ENCODE data around the gene SULF2. TPM values are rescaled to one million over a fixed set of nuclear protein-coding genes. Genes with fewer than 3 reads are reported as not detected.

SULF2 gene
- total and polyA plus RNA-seq, 2 donors (not counting 1 experiment from before 2014, with no cell fraction given): 1.2 to 1.7 TPM

DNA sequence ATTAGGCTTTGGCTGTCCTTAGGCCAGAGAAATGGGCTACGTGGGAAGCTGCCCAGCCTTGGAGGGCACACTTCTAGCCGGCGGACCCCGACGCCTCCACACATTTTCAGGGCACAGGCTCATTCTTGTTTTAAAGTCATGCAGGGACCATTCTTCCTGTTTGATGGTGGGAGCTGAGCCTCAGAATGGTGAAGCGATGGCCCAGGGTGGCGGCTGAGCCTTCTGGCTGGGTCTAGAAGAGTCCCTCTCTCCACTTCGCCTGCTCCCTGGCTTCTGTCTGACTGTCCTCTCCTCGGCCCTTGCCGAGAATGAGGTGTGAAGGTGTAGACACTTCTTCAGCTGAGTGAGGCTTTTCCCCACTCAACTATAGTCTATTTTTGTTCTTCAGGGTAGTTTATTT is 114.4 kb downstream of the SULF2 start:
- ChIA-PET POLR2A (no interaction called here), CTCF (interaction anchor here (12.8 kb wide), 1 partner anchor 951 kb away, joined by 299 read pairs; no protein-coding TSS in a partner anchor)
- Histone ChIP-seq H3K79me2 (ENCODE audit: control insufficient read depth, insufficient read depth, low read length) (no peaks in the 10 kb centered on the region), H3K9ac (ENCODE audit: low read length) (no peak overlapping the region), H3K27me3 (replicated peaks in 1 of 4; ENCODE audit: control extremely low read depth in 1 of 4, control insufficient read depth in 3 of 4, insufficient read depth in 4 of 4, low read length in 3 of 4) (peaks cover 0 to 2% (median 0%) of the 10 kb centered on the region in 4 experiments), H2AFZ (ENCODE audit: insufficient read depth, low read depth, low read length, poor library complexity, severe bottlenecking) (no peak overlapping the region), H3K4me1 (ENCODE audit: control insufficient read depth in 2 of 2, insufficient read depth in 2 of 2, low read length in 2 of 2) (no peaks in the 10 kb centered on the region), H4K20me1 (ENCODE audit: control insufficient read depth, insufficient read depth, low read length, poor library complexity, severe bottlenecking) (no peaks in the 10 kb centered on the region), H3K4me3 (ENCODE audit: control extremely low read depth in 1 of 5, extremely low read depth in 1 of 5, insufficient read depth in 1 of 5, low read depth in 2 of 5, low read length in 4 of 5) (no peak overlapping the region), H3K27ac (ENCODE audit: low read length in 2 of 2) (no peak overlapping the region), H3K9me3 (ENCODE audit: control extremely low read depth in 1 of 3, control insufficient read depth in 2 of 3, insufficient read depth in 1 of 3, low read length in 2 of 3) (no peaks in the 10 kb centered on the region), H3K4me2 (replicated peaks; ENCODE audit: low read depth, low read length, poor library complexity, severe bottlenecking) (no peak overlapping the region), H3K36me3 (replicated peaks in 1 of 2; ENCODE audit: control extremely low read depth in 1 of 2, control insufficient read depth in 1 of 2, extremely low read depth in 1 of 2, insufficient read depth in 2 of 2, low read length in 1 of 2) (no peaks in the 10 kb centered on the region)
- no peak for ATAC-seq (ENCODE audit: low read depth)
- 100% methylated on average over 2 of the region's 10 CpGs for WGBS (ENCODE audit: insufficient coverage)
- Mint-ChIP-seq H3K9me3 (ENCODE audit: insufficient read depth) (no peaks in the 10 kb centered on the region), H3K27ac (no peak overlapping the region), H3K4me3 (no peak overlapping the region), H3K4me1 (peaks cover 3% of the 10 kb centered on the region), H3K27me3 (no peaks in the 10 kb centered on the region)
- intact Hi-C loops (cut with micrococcal nuclease): no loop called here
- no peak for DNase-seq
- TF ChIP-seq, protein P1, sequence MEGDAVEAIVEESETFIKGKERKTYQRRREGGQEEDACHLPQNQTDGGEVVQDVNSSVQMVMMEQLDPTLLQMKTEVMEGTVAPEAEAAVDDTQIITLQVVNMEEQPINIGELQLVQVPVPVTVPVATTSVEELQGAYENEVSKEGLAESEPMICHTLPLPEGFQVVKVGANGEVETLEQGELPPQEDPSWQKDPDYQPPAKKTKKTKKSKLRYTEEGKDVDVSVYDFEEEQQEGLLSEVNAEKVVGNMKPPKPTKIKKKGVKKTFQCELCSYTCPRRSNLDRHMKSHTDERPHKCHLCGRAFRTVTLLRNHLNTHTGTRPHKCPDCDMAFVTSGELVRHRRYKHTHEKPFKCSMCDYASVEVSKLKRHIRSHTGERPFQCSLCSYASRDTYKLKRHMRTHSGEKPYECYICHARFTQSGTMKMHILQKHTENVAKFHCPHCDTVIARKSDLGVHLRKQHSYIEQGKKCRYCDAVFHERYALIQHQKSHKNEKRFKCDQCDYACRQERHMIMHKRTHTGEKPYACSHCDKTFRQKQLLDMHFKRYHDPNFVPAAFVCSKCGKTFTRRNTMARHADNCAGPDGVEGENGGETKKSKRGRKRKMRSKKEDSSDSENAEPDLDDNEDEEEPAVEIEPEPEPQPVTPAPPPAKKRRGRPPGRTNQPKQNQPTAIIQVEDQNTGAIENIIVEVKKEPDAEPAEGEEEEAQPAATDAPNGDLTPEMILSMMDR (IDR thresholded peaks at IDR 0.05): no peak
- no peak for TF ChIP-seq EZH2 (IDR thresholded peaks at IDR 0.05; ENCODE audit: borderline replicate concordance, insufficient read depth, low read depth, low read length, poor library complexity, severe bottlenecking)

GRCh38 chr20:47669927-47670890 is 115.1 kb downstream of the SULF2 start:
- Mint-ChIP-seq H3K4me1 (peaks cover 3% of the 10 kb centered on the region), H3K9me3 (ENCODE audit: insufficient read depth) (no peaks in the 10 kb centered on the region), H3K27ac (no peak overlapping the region), H3K4me3 (no peak overlapping the region), H3K27me3 (no peaks in the 10 kb centered on the region)
- no peak overlapping the region for H3K9ac ChIP-seq (ENCODE audit: low read length)
- no peaks in the 10 kb centered on the region for H4K20me1 ChIP-seq (ENCODE audit: control insufficient read depth, insufficient read depth, low read length, poor library complexity, severe bottlenecking)
- 98% methylated on average over 10 of the region's 22 CpGs for WGBS (ENCODE audit: insufficient coverage)
- H3K4me2 ChIP-seq (replicated peaks; ENCODE audit: low read depth, low read length, poor library complexity, severe bottlenecking): no peak overlapping the region
- ATAC-seq (ENCODE audit: low read depth) (no peak), DNase-seq (no peak)
- CTCF ChIA-PET: interaction anchor here (1.2 to 12.8 kb wide), 2 partner anchors 950 to 952 kb away, joined by 4 to 299 read pairs; no protein-coding TSS in a partner anchor
- no peak overlapping the region for H2AFZ ChIP-seq (ENCODE audit: insufficient read depth, low read depth, low read length, poor library complexity, severe bottlenecking)
- peaks cover 0 to 2% (median 0%) of the 10 kb centered on the region in 4 experiments for H3K27me3 ChIP-seq (replicated peaks in 1 of 4; ENCODE audit: control extremely low read depth in 1 of 4, control insufficient read depth in 3 of 4, insufficient read depth in 4 of 4, low read length in 3 of 4)
- H3K4me1 ChIP-seq (ENCODE audit: control insufficient read depth in 2 of 2, insufficient read depth in 2 of 2, low read length in 2 of 2): no peaks in the 10 kb centered on the region
- intact Hi-C loops (cut with micrococcal nuclease): no loop called here
- TF ChIP-seq, protein P1 (IDR thresholded peaks at IDR 0.05): no peak
- no peak for TF ChIP-seq EZH2 (IDR thresholded peaks at IDR 0.05; ENCODE audit: borderline replicate concordance, insufficient read depth, low read depth, low read length, poor library complexity, severe bottlenecking)
- POLR2A ChIA-PET: interaction anchor here (0.6 kb wide), 1 partner anchor 116 kb away, joined by 4 read pairs; no protein-coding TSS in a partner anchor
- H3K27ac ChIP-seq (ENCODE audit: low read length in 2 of 2): no peak overlapping the region
- H3K79me2 ChIP-seq (ENCODE audit: control insufficient read depth, insufficient read depth, low read length): no peaks in the 10 kb centered on the region
- no peaks in the 10 kb centered on the region for H3K9me3 ChIP-seq (ENCODE audit: control extremely low read depth in 1 of 3, control insufficient read depth in 2 of 3, insufficient read depth in 1 of 3, low read length in 2 of 3)
- H3K36me3 ChIP-seq (replicated peaks in 1 of 2; ENCODE audit: control extremely low read depth in 1 of 2, control insufficient read depth in 1 of 2, extremely low read depth in 1 of 2, insufficient read depth in 2 of 2, low read length in 1 of 2): no peaks in the 10 kb centered on the region
- no peak overlapping the region for H3K4me3 ChIP-seq (ENCODE audit: control extremely low read depth in 1 of 5, extremely low read depth in 1 of 5, insufficient read depth in 1 of 5, low read depth in 2 of 5, low read length in 4 of 5)
